Measurements from ENCODE around the gene GNAS. TPM values are rescaled to one million over a fixed set of nuclear protein-coding genes. Genes with fewer than 3 reads are reported as not detected.

Gene GNAS
- total RNA-seq, 2 experiments from 2014 or later, result 1,245 to 1,317 TPM

- CTCF ChIA-PET, result no interaction called here
- intact Hi-C loops (cut with DNase I, micrococcal nuclease), result no loop called here
- peaks cover 81% of the 10 kb centered on the region for H3K36me3 ChIP-seq (ENCODE audit: insufficient read depth, low read length)
- POLR2A ChIA-PET, result interaction anchor here (1.8 kb wide), 1 partner anchor 12 kb away, joined by 6 read pairs; no protein-coding TSS in a partner anchor
- DNase-seq (no peak), ATAC-seq (ENCODE audit: poor library complexity) (no peak)
- Mint-ChIP-seq H3K27me3 (no peaks in the 10 kb centered on the region), H3K36me3 (ENCODE audit: low read depth) (peaks cover 100% of the 10 kb centered on the region), H3K4me3 (peak overlapping the region; percentile 50), H3K27ac (peak overlapping the region; percentile 42), H3K4me1 (ENCODE audit: low read depth) (peaks cover 87% of the 10 kb centered on the region), H3K9me3 (no peaks in the 10 kb centered on the region)
- no peak for TF ChIP-seq CTCF (IDR thresholded peaks at IDR 0.05)
- no peaks in the 10 kb centered on the region for H3K27me3 ChIP-seq (ENCODE audit: control insufficient read depth in 1 of 2, insufficient read depth in 2 of 2, low read length in 2 of 2)
- no peak overlapping the region for H3K27ac ChIP-seq (ENCODE audit: low read depth in 1 of 2, low read length in 2 of 2)
- H3K4me3 ChIP-seq (ENCODE audit: low read length), result no peak overlapping the region
- H3K9me3 ChIP-seq (ENCODE audit: control insufficient read depth in 1 of 2, insufficient read depth in 1 of 2, low read length in 2 of 2), result no peaks in the 10 kb centered on the region
- H3K4me1 ChIP-seq (ENCODE audit: insufficient read depth, low read length), result peaks cover 16% of the 10 kb centered on the region
Observed at GRCh38 chr20:58901488-58902402, 49.2 kb downstream of the GNAS start.

GRCh38 chr20:58903614-58904013 lies 51.1 kb downstream of the GNAS start:
- CTCF ChIA-PET, result interaction anchor here (1.1 kb wide), 1 partner anchor 9 kb away, joined by 3 read pairs; no protein-coding TSS in a partner anchor
- DNase-seq, result no peak
- peaks cover 29% of the 10 kb centered on the region for H3K4me1 ChIP-seq (ENCODE audit: insufficient read depth, low read length)
- peak overlapping the region; percentile 27 for H3K4me3 Mint-ChIP-seq
- peaks cover 80% of the 10 kb centered on the region for H3K36me3 ChIP-seq (ENCODE audit: insufficient read depth, low read length)
- H3K27me3 ChIP-seq (ENCODE audit: control insufficient read depth in 1 of 2, insufficient read depth in 2 of 2, low read length in 2 of 2), result no peaks in the 10 kb centered on the region
- no peaks in the 10 kb centered on the region for H3K9me3 ChIP-seq (ENCODE audit: control insufficient read depth in 1 of 2, insufficient read depth in 1 of 2, low read length in 2 of 2)
- intact Hi-C loops (cut with DNase I, micrococcal nuclease), result no loop called here
- POLR2A ChIA-PET, result interaction anchor here (1.6 kb wide), 1 partner anchor 86 kb away, joined by 4 read pairs; no protein-coding TSS in a partner anchor
- H3K27ac ChIP-seq (ENCODE audit: low read depth in 1 of 2, low read length in 2 of 2), result no peak overlapping the region
- ATAC-seq (ENCODE audit: poor library complexity), result no peak
- H3K4me1 Mint-ChIP-seq (ENCODE audit: low read depth), result peaks cover 88% of the 10 kb centered on the region
- peaks cover 100% of the 10 kb centered on the region for H3K36me3 Mint-ChIP-seq (ENCODE audit: low read depth)
- H3K27me3 Mint-ChIP-seq, result no peaks in the 10 kb centered on the region
- peak overlapping the region; percentile 56 for H3K27ac Mint-ChIP-seq
- no peak for TF ChIP-seq CTCF (IDR thresholded peaks at IDR 0.05)
- no peak overlapping the region for H3K4me3 ChIP-seq (ENCODE audit: low read length)
- H3K9me3 Mint-ChIP-seq, result no peaks in the 10 kb centered on the region

- no peak for DNase-seq
- CTCF ChIA-PET, result interaction anchor here (1.0 kb wide), 1 partner anchor 35 kb away, joined by 3 read pairs; no protein-coding TSS in a partner anchor
- H3K36me3 ChIP-seq (ENCODE audit: insufficient read depth, low read length), result peaks cover 87% of the 10 kb centered on the region
- H3K27ac ChIP-seq (ENCODE audit: low read depth in 1 of 2, low read length in 2 of 2), result no peak overlapping the region
- Mint-ChIP-seq H3K27me3 (no peaks in the 10 kb centered on the region), H3K9me3 (no peaks in the 10 kb centered on the region), H3K4me1 (ENCODE audit: low read depth) (peaks cover 85% of the 10 kb centered on the region), H3K27ac (peak overlapping the region; percentile 12), H3K36me3 (ENCODE audit: low read depth) (peaks cover 100% of the 10 kb centered on the region), H3K4me3 (no peak overlapping the region)
- no peaks in the 10 kb centered on the region for H3K9me3 ChIP-seq (ENCODE audit: control insufficient read depth in 1 of 2, insufficient read depth in 1 of 2, low read length in 2 of 2)
- POLR2A ChIA-PET, result interaction anchor here (0.6 to 1.3 kb wide), 3 partner anchors 16 to 103 kb away, joined by 3 read pairs; no protein-coding TSS in a partner anchor
- TF ChIP-seq CTCF (IDR thresholded peaks at IDR 0.05), result no peak
- no peak overlapping the region for H3K4me3 ChIP-seq (ENCODE audit: low read length)
- ATAC-seq (ENCODE audit: poor library complexity), result no peak
- H3K4me1 ChIP-seq (ENCODE audit: insufficient read depth, low read length), result peaks cover 29% of the 10 kb centered on the region
- H3K27me3 ChIP-seq (ENCODE audit: control insufficient read depth in 1 of 2, insufficient read depth in 2 of 2, low read length in 2 of 2), result no peaks in the 10 kb centered on the region
- intact Hi-C loops (cut with DNase I, micrococcal nuclease), result loop anchor here in 1 of 2 experiments (5.0 kb wide), 1 partner anchor 72 kb away; no protein-coding TSS in a partner anchor
Observed at GRCh38 chr20:58905236-58905635, 52.7 kb downstream of the GNAS start.

All from CD4-positive, alpha-beta T cell (primary cell).